NCI-H2107 (cell line): ENCODE data around the gene CXCL13.
"Not testable (repeated sequence)": the region's sequence is repeated elsewhere in the genome, so short reads cannot be mapped to it uniquely, and the experiment has no call there.

Experiments used
- DNase-seq: peaks from one replicate; lab custom pipeline; 2025; lab: John Stamatoyannopoulos, UW

The CXCL13 gene, protein sequence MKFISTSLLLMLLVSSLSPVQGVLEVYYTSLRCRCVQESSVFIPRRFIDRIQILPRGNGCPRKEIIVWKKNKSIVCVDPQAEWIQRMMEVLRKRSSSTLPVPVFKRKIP

DNA sequence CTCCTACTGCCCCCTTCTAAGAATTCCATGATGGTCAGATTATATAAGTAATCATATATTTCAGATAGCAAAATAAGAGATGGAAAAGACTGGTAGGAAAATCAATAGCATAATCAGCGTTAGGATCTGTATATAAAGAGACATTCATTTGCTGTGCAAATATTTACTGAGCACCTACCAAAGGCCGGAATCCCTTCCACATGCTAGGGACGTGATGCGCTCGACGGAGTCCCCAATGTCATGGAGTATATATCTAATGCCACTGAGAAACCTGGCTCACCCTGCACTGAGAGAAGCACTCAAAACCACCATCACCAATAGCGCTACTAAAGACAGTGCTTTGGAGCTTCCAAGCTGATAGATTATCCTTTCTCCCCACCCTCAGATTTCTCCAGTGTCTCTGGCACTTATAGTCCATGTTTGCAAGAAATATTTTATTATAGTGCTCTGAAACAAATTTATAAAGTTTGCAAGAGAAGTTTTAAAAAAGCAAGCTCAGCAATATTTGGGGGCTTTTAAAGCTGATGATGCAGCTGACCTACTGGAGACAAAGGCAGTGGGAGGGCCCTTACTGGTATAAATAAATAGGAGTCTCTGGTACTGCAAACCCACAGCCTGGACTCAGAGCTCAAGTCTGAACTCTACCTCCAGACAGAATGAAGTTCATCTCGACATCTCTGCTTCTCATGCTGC, at the start of gene CXCL13:
Gene CXCL13, plus strand, starts transcription at position 611 of the 693 bp plus-strand sequence. Its CDS starts 46 bp downstream, at position 657.
- no peak for DNase-seq

DNA sequence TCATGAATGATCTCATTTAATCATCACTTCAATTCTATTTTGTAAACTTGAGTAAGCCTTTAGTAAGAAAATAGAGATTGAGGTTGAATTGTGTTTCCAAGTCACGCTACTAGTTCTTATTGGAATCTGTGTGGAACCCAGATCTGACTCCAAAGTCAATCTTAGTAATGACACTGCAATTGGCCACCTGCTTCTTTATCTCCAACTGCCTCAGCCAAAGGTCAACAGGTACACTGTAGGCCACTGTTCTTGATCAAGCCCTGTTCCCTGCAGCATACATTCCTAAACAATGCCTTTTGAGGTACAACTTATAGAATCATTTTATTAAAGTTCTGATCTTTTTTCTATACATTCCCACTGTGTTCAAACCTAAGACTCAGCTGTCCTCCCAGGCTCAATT, 45.5 kb upstream of the CXCL13 start:
- DNase-seq = no peak

DNA sequence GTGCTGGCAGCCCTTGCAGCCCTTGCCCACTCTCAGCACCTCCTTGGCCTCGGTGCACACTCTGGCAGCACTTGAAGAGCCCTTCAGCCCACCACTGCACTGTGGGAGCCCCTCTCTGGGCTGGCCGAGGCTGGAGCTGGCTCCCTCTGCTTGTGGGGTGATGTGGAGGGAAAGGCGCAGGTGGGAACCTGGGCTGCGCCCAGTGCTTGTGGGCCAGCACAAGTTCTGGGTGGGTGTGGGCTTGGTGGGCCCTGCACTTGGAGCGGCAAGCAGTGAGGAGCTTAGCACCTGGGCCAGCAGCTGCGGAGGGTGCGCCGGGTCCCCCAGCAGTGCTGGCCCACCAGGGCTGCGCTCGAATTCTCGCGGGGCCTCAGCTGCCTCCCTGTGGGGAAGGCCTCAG, 43.9 kb upstream of the CXCL13 start:
- not testable (repeated sequence) for DNase-seq

DNA sequence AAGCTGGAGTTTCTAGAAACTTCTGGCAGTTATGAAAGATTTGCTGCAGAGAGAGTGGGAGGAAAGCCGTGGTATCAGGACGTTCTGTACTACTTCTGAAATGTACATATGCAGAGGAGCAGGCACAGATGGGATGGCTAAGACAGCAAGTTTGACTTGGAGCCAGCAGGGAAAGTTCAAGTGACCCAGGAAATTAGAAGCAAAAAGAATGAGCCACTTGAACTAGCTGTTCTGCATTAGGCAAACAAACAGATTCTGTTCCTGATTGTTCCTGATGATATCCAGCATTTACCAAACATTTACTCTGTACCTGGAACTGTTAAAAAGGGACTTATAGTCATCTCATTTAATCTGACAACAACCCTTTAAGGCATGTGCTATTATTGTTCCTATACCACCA, 41.4 kb upstream of the CXCL13 start:
- DNase-seq = no peak

DNA sequence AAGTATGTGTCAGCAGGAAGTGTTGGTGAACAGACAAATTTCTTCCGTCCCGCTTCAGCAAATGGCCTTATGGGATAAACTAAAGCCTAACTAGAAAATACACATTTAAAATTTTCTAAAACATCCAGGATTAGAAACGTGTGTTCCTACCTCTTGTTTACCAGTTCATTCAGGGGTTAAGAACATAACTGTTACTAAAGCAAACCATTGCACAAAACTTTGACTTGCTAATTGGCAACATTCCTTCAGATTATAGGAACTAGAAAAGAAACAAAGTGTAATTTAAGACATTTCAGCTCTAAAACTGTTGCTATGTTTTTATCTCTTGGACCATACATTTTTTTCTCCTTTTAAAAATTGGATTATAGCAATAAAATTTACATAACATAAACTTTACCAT, 39.5 kb upstream of the CXCL13 start:
- no peak for DNase-seq

DNA sequence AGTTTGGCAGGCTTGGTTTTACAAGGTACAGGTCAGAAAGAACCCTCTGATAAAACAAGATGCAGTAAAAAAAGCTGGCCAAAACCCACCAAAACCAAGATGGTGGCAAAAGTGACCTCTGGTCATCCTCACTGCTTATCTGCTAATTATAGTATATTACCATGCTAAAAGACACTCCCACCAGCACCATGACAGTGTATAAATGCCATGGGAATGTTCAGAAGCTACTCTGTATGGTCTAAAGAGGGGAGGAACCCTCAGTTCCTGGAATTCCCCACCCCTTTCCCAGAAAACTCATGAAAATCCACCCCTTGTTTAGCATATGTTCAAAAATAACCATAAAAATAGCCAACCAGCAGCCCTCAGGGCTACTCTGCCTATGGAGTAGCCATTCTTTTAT, 38.1 kb upstream of the CXCL13 start:
- DNase-seq = no peak

DNA sequence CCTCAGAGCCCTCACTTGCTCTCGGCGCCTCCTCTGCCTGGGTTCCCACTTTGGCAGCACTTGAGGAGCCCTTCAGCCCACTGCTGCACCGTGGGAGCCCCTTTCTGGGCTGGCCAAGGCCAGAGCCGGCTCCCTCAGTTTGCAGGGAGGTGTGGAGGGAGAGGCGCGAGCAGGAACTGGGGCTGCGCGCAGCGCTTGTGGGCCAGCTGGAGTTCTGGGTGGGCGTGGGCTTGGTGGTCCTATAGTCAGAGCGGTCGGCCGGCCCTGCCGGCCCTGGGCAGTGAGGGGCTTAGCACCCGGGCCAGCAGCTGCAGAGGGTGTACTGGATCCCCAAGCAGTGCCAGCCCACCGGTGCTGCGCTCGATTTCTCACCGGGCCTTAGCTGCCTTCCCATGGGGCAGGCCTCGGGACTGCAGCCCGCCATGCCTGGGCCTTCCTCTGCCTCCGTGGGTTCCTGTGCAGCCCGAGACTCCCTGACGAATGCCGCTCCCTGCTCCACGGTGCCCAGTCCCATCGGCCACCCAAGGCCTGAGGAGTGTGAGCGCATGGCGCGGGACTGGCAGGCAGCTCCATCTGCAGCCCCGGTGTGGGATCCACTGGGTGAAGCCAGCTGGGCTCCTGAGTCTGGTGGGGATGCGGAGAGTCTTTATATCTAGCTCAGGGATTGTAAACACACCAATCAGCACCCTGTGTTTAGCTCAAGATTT, 35.0 kb upstream of the CXCL13 start:
- DNase-seq = not testable (repeated sequence)

DNA sequence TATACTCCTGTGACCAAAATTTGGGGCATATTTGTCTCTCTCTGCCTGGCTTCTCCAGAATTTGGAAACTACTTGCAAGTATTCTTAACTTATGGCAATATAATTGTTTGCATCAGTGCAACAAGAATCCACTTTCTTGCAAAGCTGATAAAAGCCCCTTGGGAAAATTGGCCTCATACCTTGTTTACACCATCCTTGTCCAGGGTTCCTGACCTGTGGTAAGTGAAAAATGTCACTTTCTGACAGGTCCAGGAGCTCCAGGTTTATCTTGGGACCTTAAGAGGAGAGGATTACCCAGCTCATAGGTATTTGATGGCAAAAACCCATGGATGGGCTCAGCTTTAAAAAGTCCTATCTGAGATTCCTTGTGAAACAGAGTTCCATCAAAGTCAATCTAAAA, 29.3 kb upstream of the CXCL13 start:
- DNase-seq = no peak

DNA sequence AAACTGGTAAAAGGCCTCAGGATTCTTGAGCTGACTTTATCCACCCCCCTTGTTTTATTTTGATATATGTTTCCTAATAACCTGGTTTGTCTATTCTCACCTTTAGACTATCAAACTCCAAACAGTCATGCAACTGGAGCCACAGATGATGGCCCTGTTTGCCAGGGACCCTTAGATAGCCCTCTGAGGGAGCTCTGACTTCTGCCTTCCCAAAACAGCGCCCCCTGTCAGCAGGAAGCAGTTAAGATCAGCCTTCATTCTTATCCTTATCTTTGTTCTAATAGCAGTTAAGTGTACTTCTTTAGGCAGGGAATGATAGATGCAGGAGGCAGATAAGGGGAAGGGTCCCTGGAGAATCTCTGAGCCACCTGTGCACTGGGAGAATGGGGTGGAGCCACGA, 27.5 kb upstream of the CXCL13 start:
- no peak for DNase-seq

DNA sequence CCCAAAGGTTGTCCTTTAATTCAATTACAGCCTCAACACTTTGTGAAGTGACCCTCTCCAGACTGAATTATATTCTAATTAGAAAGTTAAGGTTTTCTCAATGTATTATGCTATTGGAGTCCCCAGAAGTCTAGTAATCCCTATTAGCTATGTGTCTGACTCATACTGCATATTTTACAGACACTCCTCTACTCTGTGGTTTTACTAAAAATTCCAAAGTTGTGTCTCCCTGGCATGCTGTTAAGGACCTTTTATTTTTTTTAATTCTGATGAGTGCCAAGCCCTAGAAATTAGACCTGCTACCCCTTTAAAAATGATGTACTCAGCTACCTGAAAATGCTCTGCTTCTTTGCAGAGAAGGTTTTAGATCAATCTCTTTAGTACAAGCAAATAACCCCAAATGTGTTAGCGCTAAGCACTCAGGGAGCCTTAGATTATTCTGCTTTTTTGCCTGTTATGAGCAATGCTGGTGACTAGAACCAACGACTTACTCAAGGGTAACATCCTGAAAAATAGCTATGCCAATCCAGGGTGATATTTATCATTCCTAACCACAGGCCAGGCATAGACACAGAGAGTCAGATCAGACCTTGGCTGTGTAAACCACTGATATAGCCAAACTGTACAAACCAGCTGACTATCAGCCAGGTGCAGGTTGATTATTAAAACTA, 26.1 kb upstream of the CXCL13 start:
- DNase-seq = no peak

DNA sequence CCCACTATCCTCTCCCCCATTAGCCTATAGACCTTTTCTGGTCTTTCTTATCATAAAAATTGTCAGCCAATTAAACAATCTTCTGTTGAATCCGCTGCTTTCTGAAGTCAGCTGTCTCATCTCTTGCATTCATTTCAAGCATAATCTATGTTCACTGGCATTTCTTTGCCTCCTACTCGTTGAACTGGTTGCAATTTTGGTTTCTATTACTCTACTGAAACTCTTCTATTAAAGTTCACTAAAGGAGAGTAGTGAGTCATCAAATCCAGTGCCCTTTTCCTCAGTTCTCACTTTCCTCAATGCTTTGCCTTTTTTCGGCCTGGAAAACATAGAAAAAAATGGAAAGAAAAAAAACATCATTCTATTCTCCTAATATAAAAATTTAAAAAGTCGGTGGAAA, 23.9 kb upstream of the CXCL13 start:
- no peak for DNase-seq

DNA sequence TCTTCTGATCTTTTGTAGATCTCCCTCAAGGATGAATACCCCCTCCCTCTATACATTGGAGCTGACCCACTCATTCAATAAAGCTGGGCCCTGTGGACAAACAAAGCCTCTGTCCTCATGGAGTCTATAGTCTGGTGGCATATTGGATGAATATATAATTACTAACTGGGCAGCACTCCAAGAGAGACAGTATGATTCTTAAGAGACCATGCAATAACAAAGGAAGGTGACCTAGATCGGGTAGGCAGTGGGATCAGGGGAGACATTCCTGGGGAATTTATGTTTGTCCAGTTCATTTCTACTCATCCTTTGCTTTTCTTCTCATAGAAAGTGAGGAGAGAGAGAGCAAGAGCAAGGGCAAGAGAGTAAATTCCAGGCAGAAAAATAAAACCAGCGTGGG, 23.5 kb upstream of the CXCL13 start:
- DNase-seq = no peak

DNA sequence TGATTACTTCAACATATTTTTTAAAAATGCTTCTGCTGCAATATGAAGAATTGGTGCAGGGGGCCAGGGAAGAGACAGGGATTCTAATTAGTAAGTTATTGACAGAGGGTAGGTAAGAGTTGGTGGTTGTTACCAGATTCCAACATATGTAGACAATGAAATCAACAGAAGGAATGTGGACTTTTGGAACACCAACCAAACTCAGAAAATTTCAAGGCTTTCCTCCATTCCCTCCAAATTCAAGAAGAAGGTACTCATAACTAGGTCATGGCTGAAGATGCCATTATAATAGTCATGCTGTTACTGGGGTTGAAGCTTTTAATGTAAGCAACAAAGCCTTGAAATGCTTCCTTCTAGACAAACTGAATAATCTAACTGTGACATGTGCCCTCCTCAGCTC, 22.9 kb upstream of the CXCL13 start:
- DNase-seq = no peak

DNA sequence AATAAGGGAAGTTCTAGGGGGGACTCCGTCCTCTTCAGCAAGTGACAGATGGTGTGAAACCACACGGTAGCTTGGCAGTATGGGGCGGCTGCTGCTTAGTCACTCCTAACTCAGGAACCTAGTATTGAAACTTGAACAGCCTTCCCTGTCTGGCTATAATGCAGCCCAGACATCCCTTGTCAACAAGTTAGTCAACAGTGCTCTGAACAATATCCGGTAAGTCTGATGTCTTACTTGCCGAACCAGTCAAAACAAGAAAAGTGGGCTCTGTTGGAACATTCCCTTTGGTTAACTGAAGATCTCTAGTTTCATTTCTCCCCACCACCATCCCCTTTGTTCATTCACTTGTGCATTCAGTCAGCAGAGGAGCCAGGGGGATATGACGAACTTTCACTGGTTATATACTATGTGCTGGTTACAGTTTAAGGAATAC, 18.7 kb upstream of the CXCL13 start:
- no peak for DNase-seq

DNA sequence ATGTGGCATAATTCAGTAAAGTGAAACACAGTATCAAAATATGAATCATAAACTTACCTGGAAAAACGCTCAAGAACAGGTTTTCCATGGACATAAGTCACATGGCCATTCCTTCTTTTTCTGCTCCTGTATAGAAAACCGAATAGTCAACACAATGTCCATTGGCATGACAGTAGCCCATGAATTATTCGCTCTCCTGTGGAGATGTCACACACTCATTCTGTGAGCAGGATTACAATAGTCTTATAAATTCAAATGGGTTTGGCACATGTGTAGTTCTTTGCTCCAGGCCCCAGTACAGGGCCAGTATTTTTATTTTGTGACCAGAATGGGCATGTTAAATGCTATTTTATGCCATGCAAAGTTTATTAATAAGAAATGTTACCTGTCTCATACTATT, 15.1 kb upstream of the CXCL13 start:
- DNase-seq = no peak

DNA sequence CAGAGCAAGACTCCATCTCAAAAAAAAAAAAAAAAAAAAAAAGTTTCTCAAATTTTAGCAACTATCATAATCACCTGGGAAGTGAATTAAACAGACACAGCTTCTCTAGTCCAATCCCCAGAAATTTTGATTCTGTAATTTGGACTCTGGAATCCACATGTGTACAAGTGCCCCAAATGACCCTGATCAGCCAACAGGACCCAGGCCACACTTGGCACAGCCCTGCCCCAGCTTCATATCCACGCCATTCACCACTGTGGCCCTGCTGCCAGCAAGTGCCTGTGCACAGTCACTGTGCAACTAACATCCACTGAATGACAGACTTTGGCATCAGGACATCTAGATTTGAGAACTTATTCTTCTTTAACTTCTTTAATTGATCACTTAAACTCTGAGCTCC, 14.1 kb upstream of the CXCL13 start:
- no peak for DNase-seq

DNA sequence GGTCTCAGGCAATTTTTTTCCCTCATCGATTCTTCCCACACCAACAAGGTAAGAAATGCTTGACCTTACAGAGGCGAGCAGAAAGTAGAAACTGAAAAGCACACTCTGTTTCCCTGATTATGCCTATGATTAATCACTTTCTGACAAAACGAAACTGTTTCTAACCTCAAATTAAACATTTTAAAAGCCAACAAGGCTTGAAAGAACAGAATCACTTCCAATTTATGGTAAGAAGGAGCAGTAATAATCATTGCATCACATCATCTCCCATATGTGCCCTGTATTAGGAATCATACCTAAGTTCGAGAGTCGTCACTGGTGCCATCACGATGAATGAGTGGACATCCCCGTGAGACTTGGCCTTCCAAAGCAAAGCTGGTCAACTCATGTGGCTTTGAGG, 12.5 kb upstream of the CXCL13 start:
- no peak for DNase-seq

DNA sequence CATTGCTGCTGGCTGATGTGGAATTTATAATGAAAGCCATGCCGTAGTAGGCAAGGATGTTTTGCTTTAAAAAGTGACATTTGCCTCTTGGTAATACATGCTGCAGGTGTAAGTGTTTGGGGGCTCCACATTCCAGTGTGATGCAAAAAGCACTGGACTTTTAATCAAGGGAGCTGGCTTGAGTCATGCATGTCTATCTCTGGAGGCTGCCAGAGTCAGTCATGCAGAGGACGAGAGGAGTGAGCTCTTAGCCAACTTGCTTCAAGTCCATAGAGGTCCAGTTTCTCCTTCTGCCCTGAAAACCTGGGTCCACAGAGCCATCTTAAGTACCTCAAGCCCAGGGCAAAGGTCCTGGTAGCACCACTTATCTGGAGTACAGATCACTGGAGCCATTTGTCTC, 11.6 kb upstream of the CXCL13 start:
- no peak for DNase-seq

DNA sequence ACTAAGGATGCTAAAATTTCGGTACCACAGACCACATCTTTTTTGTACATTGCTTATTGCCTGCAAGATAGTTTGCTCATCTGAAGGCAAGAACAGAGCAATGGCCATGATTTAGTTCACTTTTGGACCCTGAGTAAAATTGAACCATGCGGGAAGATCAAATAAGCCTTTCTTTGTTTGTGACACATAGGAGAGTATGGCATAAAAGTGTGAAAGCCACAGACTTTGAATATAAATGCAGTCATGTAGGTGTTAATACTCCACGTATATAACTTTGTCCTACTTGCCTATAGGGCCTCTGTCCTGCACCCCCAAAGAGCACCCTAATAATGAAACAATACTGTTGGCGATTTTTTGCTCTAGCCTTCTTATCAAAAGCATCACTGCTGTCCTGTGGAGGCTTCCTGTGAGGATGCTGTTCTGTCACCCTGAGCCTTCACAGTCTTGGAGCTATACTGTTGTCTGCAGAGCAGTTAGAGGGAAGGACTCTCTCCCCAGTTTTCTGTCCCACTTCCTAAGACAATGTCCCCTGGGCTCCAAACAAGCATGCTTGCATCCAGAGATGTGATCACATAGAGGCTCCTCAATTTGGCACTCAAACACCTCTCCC, 10.2 kb upstream of the CXCL13 start:
- no peak for DNase-seq

DNA sequence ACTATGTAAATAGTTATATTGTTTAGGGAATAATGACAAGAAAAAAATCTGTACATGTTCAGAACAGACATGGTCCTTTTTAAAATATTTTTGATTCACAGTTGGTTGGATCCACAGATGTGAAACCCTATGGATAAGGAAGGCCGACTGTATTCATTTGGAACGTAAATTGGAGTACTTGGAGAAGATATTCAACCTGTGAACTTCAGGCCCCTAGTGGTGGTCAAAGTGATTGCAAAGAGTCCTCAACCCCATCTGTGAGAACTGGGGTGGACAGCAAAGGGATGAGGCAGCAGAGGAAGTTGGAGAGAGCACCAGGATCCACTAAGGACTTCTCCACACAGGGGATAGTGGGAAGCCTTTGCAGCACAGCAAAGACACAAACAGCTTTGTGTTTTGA, 6.2 kb upstream of the CXCL13 start:
- DNase-seq = no peak

DNA sequence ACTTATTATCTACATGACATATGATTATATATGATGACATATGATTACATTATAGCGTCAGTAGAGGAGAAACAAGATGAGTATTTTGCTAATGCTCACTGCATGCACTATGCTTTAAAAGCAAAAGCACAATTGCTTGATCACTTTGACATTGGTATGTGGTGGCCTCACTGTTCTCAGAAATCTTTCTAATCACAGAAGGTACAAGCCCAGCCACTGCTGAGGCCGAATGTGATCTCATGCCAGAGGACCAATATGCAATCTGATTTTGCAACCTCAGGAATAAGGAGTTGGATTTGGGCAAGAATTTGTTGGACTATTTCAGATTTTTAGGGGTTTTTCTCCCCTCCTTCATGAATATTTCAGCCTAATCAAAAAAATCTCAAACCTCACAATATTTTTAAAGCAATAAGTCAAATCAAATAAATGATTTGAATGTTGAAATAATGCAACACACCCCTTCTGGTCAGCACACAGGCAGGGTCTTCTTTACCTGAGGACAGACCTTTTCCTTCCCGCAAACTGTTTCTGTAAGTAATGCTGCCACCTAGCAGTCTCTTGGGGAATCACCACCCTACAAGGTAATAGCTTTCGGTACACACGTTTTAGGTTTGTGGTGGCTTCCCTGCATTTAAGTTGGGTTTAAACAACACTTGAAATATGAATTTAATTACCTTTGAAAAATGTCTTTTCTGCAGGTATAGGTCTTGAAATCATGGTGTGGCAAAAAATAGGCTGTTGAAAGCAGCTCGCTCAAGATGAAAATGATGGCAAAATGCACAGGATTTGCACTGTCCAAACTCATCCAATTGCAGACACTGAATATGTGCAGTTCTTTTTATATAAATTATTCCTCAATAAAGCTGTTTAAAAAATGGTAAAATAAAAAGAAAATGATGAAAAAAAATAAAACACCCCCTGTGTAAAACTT, 4.8 kb upstream of the CXCL13 start:
- no peak for DNase-seq
